PC-3 (cell line): Measurements from ENCODE around the gene WDR93. TPM values are rescaled to one million over a fixed set of nuclear protein-coding genes. Genes with fewer than 3 reads are reported as not detected.

Experiments used
- ATAC-seq: fragments of 200-7000 bp; cut with Tn5 transposase; 2 replicates; pipeline ENCODE4 v1.9.1; 2020; ENCODE audit warnings: mild to moderate bottlenecking, moderate library complexity
- BruUV-seq: library from RNA; stranded (reverse); fragments of 400-500 nt; replicated peaks from 2 replicates; lab custom pipeline; 2021; lab: Mats Ljungman, UMichigan
- CTCF ChIA-PET: fragments of 300-600 bp; sonication (Branson Sonifier 250); formaldehyde crosslinking; loops from one replicate; lab custom pipeline; 2022; ENCODE audit warnings: antibody characterized with exemption; lab: Charles Lee
- POLR2A ChIA-PET: fragments of 300-600 bp; sonication (Branson Sonifier 250); formaldehyde crosslinking; loops from one replicate; lab custom pipeline; 2022; ENCODE audit warnings: antibody characterized with exemption; ENCODE audit not compliant: unreplicated experiment; lab: Charles Lee
- DNase-seq: peaks from one replicate; pipeline ENCODE4 v3.0.0-alpha.2; 2015
- H2AFZ ChIP-seq: fragments of 300-600 bp; sonication (generic); 2 replicates; pipeline ENCODE4 v1.6.0; 2016; ENCODE audit warnings: antibody characterized with exemption, low read length
- H3F3A ChIP-seq: fragments of 300-600 bp; sonication (generic); one replicate; pipeline ENCODE4 v1.6.0; 2017; ENCODE audit warnings: antibody characterized with exemption, low read length, control low read depth, mild to moderate bottlenecking; ENCODE audit not compliant: unreplicated experiment
- H3K27ac ChIP-seq: fragments of 300-600 bp; sonication (generic); 2 replicates; pipeline ENCODE4 v1.5.1; 2016; ENCODE audit warnings: mild to moderate bottlenecking, low read length
- H3K27me3 ChIP-seq: fragments of 300-600 bp; sonication (generic); 2 replicates; pipeline ENCODE4 v1.6.1; 2016; ENCODE audit warnings: low read length, mixed read lengths
- H3K36me3 ChIP-seq: fragments of 300-600 bp; sonication (generic); 2 replicates; pipeline ENCODE4 v1.6.1; 2016; ENCODE audit warnings: low read depth, mixed run types, low read length, mixed read lengths
- H3K4me1 ChIP-seq: fragments of 300-600 bp; sonication (generic); 2 replicates; pipeline ENCODE4 v1.5.1; 2016; ENCODE audit warnings: low read length; ENCODE audit not compliant: insufficient read depth
- H3K4me2 ChIP-seq: fragments of 300-600 bp; sonication (generic); 2 replicates; pipeline ENCODE4 v1.6.0; 2016; ENCODE audit warnings: low read length
- H3K4me3 ChIP-seq: fragments of 300-600 bp; sonication (generic); 2 replicates; pipeline ENCODE4 v1.5.1; 2016; ENCODE audit warnings: mild to moderate bottlenecking, low read length, mixed read lengths
- H3K79me2 ChIP-seq: fragments of 300-600 bp; sonication (generic); 2 replicates; pipeline ENCODE4 v1.6.1; 2017; ENCODE audit warnings: low read length, mixed read lengths
- H3K9ac ChIP-seq: fragments of 300-600 bp; sonication (generic); 2 replicates; pipeline ENCODE4 v1.6.0; 2016; ENCODE audit warnings: mild to moderate bottlenecking, low read length
- H3K9me2 ChIP-seq: fragments of 300-600 bp; sonication (generic); replicated peaks from 2 replicates; pipeline ENCODE4 v1.6.1; 2016; ENCODE audit warnings: mixed run types, low read length, mixed read lengths
- H3K9me3 ChIP-seq: fragments of 300-600 bp; sonication (generic); 2 replicates; pipeline ENCODE4 v1.6.1; 2016; ENCODE audit warnings: low read length, mixed read lengths
- H4K20me1 ChIP-seq: fragments of 300-600 bp; sonication (generic); 2 replicates; pipeline ENCODE4 v1.6.1; 2016; ENCODE audit warnings: low read length, mixed read lengths
- EZH2 ChIP-seq: fragments of 300-600 bp; sonication (generic); IDR thresholded peaks from one replicate; pipeline ENCODE4 v1.6.1; 2017; ENCODE audit warnings: antibody characterized with exemption, mild to moderate bottlenecking, low read length; ENCODE audit not compliant: unreplicated experiment
- EZH2phosphoT487 ChIP-seq: fragments of 300-600 bp; sonication (generic); IDR thresholded peaks from 2 replicates; pipeline ENCODE4 v1.6.1; 2018; ENCODE audit warnings: mild to moderate bottlenecking, antibody characterized with exemption, low read length, borderline replicate concordance
- intact Hi-C: fragments of 100-400 bp; cut with micrococcal nuclease; formaldehyde crosslinking; loops from 2 replicates; pipeline ENCODE4 v1.9.0; 2023
- total RNA-seq: library from RNA; depleted of rRNA; stranded (reverse); fragments of >200 nt; gene quantifications from 2 replicates; pipeline ENCODE4 v1.2.3, GENCODE V29; 2014
- TF ChIP-seq, protein P1 (sequence below): fragments of 300-600 bp; sonication (generic); conservative IDR thresholded peaks from 2 replicates; pipeline ENCODE4 v1.5.1; 2017; ENCODE audit warnings: antibody characterized with exemption, low read depth, mild to moderate bottlenecking, low read length

Gene WDR93
- total RNA-seq, 1 experiment from 2014 or later, result 0.22 TPM

GRCh38 chr15:89766357-89767311 lies 76.0 kb downstream of the WDR93 start:
- Histone ChIP-seq H3K9me2 (no peaks in the 10 kb centered on the region), H3K4me1 (peaks cover 23% of the 10 kb centered on the region), H4K20me1 (no peaks in the 10 kb centered on the region), H3K36me3 (no peaks in the 10 kb centered on the region), H3K4me2 (no peak overlapping the region), H2AFZ (no peak overlapping the region), H3F3A (no peaks in the 10 kb centered on the region), H3K4me3 (no peak overlapping the region), H3K79me2 (no peaks in the 10 kb centered on the region), H3K27ac (no peak overlapping the region), H3K9ac (no peak overlapping the region), H3K9me3 (no peaks in the 10 kb centered on the region), H3K27me3 (no peaks in the 10 kb centered on the region)
- POLR2A ChIA-PET, result no interaction called here
- CTCF ChIA-PET, result no interaction called here
- BruUV-seq, result no TSS peak
- ATAC-seq (no peak), DNase-seq (no peak)
- TF ChIP-seq EZH2phosphoT487 (no peak), EZH2 (no peak)
- TF ChIP-seq, protein P1, sequence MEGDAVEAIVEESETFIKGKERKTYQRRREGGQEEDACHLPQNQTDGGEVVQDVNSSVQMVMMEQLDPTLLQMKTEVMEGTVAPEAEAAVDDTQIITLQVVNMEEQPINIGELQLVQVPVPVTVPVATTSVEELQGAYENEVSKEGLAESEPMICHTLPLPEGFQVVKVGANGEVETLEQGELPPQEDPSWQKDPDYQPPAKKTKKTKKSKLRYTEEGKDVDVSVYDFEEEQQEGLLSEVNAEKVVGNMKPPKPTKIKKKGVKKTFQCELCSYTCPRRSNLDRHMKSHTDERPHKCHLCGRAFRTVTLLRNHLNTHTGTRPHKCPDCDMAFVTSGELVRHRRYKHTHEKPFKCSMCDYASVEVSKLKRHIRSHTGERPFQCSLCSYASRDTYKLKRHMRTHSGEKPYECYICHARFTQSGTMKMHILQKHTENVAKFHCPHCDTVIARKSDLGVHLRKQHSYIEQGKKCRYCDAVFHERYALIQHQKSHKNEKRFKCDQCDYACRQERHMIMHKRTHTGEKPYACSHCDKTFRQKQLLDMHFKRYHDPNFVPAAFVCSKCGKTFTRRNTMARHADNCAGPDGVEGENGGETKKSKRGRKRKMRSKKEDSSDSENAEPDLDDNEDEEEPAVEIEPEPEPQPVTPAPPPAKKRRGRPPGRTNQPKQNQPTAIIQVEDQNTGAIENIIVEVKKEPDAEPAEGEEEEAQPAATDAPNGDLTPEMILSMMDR, result no peak
- intact Hi-C loops, result no loop called here

DNA sequence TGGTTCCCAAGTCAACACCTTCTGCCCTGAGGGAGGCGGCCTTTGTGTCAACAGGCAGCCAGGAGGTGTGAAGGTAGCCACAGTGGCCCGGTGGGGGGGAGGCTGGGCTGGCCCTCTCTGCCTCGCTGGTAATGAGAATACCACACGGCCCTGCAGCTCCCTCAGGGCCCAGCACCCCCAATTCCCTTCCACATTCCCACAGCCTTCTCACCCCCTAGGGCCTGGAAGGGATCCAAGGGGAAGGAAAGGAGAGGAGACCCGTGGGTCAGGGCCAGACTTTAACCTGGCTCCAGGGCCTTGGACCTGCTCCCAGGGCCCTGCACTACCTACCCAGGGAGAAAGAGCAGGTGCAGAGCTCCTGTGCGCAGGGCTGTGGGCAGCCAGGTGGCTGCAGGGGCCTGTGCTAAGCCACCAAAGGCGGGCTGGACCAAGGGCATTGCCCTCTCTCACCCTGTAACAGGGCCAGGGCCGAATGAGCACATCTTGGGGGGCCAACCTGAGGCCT lies 76.9 kb downstream of the WDR93 start:
- BruUV-seq, result no TSS peak
- intact Hi-C loops, result no loop called here
- Histone ChIP-seq H3K36me3 (no peaks in the 10 kb centered on the region), H3K27me3 (no peaks in the 10 kb centered on the region), H3F3A (no peaks in the 10 kb centered on the region), H3K4me2 (no peak overlapping the region), H3K9ac (no peak overlapping the region), H3K4me1 (peaks cover 14% of the 10 kb centered on the region; the same call in 1 of the 2 replicates), H3K79me2 (no peaks in the 10 kb centered on the region), H3K4me3 (no peak overlapping the region), H3K9me2 (no peaks in the 10 kb centered on the region), H3K9me3 (no peaks in the 10 kb centered on the region), H3K27ac (no peak overlapping the region), H4K20me1 (no peaks in the 10 kb centered on the region), H2AFZ (no peak overlapping the region)
- POLR2A ChIA-PET, result no interaction called here
- no peak; the same call in 1 of the 2 replicates for ATAC-seq
- CTCF ChIA-PET, result no interaction called here
- no peak for DNase-seq
- TF ChIP-seq, protein P1, result no peak
- TF ChIP-seq EZH2, result no peak
- TF ChIP-seq EZH2phosphoT487, result no peak

DNA sequence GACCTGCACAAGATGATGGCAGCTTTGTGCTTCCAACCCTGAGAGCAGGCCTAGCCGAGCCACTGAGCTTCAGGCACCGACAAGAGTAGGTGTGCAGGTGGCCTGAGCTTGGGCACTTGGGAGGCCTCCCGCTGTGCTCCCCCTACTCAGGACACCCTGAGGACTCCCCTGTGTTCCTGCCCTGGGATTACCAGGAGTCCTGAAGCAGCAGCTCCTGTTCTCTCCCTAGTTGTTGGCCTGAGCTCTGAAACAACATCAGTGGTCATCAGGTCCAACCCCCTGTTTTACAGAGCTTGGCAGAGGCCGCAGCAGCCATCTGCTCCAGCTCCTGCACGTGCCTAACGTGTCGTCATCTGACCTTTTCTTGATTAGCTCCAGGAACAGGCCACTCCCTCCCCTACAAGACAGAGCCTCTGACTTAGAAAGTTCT lies 77.5 kb downstream of the WDR93 start:
- H3K4me3 ChIP-seq, result no peak overlapping the region
- no peaks in the 10 kb centered on the region for H3F3A ChIP-seq
- no peak overlapping the region for H3K4me2 ChIP-seq
- no TSS peak for BruUV-seq
- H3K79me2 ChIP-seq, result no peaks in the 10 kb centered on the region
- ChIA-PET CTCF (no interaction called here), POLR2A (no interaction called here)
- intact Hi-C loops, result no loop called here
- H3K9ac ChIP-seq, result no peak overlapping the region
- H3K27me3 ChIP-seq, result no peaks in the 10 kb centered on the region
- no peaks in the 10 kb centered on the region for H3K9me3 ChIP-seq
- peaks cover 18% of the 10 kb centered on the region; the same call in 1 of the 2 replicates for H3K4me1 ChIP-seq
- no peak overlapping the region for H3K27ac ChIP-seq
- ATAC-seq (no peak), DNase-seq (no peak)
- no peaks in the 10 kb centered on the region for H4K20me1 ChIP-seq
- H3K9me2 ChIP-seq, result no peaks in the 10 kb centered on the region
- no peak for TF ChIP-seq EZH2phosphoT487
- no peak for TF ChIP-seq EZH2
- TF ChIP-seq, protein P1, result no peak
- no peak overlapping the region for H2AFZ ChIP-seq
- no peaks in the 10 kb centered on the region for H3K36me3 ChIP-seq
